ENCODE measurements around the gene CPA5.

CPA5 gene, protein sequence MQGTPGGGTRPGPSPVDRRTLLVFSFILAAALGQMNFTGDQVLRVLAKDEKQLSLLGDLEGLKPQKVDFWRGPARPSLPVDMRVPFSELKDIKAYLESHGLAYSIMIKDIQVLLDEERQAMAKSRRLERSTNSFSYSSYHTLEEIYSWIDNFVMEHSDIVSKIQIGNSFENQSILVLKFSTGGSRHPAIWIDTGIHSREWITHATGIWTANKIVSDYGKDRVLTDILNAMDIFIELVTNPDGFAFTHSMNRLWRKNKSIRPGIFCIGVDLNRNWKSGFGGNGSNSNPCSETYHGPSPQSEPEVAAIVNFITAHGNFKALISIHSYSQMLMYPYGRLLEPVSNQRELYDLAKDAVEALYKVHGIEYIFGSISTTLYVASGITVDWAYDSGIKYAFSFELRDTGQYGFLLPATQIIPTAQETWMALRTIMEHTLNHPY

DNA sequence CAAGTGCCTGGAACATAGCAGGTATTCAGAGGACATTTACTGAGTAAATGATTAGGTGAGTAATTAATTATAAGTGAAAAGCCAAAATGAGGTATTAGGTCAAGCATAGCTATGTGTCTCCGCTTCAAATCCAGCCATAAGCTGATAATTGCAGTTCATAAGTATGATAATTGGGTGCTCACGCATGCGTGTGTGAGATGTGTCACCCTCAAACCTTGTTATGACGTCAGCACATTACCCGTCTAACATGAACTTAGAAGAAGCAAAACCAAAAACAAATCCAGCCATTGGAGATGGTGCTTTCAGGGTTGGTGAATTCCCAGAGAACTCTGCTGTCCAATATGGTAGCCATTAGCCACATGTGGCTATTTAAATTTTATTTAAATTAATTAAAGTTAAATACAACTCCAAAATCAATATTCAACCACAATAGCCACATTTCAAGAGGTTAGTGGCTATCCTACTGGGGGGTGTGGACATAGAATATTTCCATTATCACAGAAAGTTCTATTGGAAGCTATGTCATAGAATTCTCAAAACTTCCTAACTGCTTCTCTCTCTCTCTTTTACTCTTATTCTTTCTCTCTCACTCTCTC is at the start of gene CPA5:
Gene CPA5 (plus strand): TSS at position 546 of the 596 bp plus-strand sequence. CDS start 1,670 bp downstream, outside the sequence.
- no peaks in the 10 kb centered on the region for H3K9me3 ChIP-seq (ENCODE audit: severe bottlenecking)
- no peak within 1 kb of the TSS for H3K4me3 ChIP-seq (ENCODE audit: low read depth, low read length)
- no peaks in the 10 kb centered on the region for H3K27me3 ChIP-seq (ENCODE audit: insufficient read depth, low read depth, severe bottlenecking)
- H3K36me3 ChIP-seq = no peaks in the 10 kb centered on the region
- TF ChIP-seq, protein P1, sequence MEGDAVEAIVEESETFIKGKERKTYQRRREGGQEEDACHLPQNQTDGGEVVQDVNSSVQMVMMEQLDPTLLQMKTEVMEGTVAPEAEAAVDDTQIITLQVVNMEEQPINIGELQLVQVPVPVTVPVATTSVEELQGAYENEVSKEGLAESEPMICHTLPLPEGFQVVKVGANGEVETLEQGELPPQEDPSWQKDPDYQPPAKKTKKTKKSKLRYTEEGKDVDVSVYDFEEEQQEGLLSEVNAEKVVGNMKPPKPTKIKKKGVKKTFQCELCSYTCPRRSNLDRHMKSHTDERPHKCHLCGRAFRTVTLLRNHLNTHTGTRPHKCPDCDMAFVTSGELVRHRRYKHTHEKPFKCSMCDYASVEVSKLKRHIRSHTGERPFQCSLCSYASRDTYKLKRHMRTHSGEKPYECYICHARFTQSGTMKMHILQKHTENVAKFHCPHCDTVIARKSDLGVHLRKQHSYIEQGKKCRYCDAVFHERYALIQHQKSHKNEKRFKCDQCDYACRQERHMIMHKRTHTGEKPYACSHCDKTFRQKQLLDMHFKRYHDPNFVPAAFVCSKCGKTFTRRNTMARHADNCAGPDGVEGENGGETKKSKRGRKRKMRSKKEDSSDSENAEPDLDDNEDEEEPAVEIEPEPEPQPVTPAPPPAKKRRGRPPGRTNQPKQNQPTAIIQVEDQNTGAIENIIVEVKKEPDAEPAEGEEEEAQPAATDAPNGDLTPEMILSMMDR (IDR thresholded peaks at IDR 0.05; ENCODE audit: low read depth, low read length) = no peak
- no peak within 1 kb of the TSS for H3K27ac ChIP-seq
- no peak for DNase-seq

DNA sequence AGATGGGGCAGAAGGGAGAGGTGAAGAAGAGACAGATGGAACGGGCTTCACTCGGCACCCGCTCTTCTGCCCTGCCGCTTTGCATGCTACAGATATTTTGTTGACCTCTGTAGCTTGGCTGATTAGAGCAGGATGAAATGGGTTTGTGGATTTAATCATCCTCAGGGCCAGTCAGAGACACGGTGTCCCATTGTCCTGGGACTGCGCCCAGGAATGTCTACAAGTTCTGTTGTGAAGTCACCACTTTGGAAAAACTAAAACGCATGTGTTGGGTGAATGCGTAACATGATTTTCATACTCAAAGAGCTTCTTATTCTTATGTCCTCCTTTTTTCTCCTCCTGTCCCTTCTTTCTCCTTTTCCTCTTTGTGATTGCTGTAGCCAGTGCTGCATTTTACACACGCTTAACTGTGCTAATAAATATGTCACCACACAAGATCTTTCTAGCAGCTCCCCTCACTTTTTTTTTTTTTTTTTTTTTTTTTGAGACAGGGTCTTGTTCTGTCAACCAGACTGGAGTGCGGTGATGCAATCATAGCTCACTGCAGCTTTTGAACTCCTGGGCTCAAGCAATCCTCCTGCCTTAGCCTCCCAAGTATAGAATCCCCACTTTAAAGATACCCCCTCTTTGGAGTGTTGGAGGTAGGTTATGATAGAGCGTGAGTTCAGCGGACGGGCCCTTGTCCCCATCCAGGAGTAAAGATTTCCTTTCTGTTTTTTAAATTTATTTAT is 48.2 kb upstream of the CPA5 start:
- H3K4me3 ChIP-seq (ENCODE audit: low read depth, low read length) = no peak overlapping the region
- H3K36me3 ChIP-seq = no peaks in the 10 kb centered on the region
- TF ChIP-seq, protein P1 (IDR thresholded peaks at IDR 0.05; ENCODE audit: low read depth, low read length) = no peak

DNA sequence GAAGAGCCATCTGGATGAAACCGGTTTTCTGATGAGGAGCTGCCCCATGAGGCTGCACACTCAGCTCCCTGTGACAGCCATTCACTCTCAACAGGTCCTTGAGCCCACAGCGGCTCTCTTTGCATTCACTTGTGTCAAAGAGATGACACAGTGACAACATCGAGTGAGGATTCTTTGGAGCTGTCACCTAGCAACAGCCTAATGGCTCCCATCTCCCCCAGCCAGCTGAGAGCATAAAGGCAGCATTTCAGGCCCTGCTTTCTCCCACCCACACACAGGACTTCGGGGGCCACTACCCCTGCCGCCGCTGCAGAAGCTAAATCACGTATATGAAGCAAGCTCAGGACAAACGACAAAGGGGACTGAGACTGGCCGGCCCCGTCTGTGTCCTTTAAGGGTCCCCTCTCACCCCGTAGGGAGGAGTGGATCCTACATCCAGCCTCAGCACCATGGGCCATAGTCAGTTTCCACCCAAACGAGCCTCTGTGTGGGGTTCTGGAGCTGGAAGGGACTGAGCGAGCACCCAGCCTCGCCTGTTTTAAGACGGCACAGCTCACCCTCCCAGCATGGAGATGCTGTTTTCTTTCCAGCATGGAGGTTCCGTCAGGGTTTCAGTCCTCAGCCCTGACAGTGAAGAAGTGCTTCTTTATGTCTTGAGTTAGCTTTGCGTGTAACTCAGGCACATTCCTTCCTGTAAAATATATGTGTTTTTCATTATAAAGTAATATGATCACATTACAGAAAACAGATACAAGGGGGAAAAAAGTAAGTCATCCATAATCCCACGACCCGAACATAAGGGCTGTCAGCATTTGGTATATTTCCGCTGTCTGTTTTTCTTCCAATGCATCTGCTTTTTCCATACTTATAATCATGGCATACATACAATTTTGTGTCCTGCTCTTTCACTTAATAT is 46.7 kb upstream of the CPA5 start:
- Histone ChIP-seq H3K36me3 (no peaks in the 10 kb centered on the region), H3K27ac (no peak overlapping the region), H3K4me3 (ENCODE audit: low read depth, low read length) (no peak overlapping the region), H3K9me3 (ENCODE audit: severe bottlenecking) (no peaks in the 10 kb centered on the region), H3K27me3 (ENCODE audit: insufficient read depth, low read depth, severe bottlenecking) (no peaks in the 10 kb centered on the region)
- no peak for DNase-seq
- TF ChIP-seq, protein P1 (IDR thresholded peaks at IDR 0.05; ENCODE audit: low read depth, low read length) = no peak

More for the DNA sequence above, 48.2 kb upstream of the CPA5 start:
- Histone ChIP-seq H3K9me3 (ENCODE audit: severe bottlenecking) (no peaks in the 10 kb centered on the region), H3K27me3 (ENCODE audit: insufficient read depth, low read depth, severe bottlenecking) (no peaks in the 10 kb centered on the region), H3K27ac (no peak overlapping the region)
- DNase-seq = no peak

DNA sequence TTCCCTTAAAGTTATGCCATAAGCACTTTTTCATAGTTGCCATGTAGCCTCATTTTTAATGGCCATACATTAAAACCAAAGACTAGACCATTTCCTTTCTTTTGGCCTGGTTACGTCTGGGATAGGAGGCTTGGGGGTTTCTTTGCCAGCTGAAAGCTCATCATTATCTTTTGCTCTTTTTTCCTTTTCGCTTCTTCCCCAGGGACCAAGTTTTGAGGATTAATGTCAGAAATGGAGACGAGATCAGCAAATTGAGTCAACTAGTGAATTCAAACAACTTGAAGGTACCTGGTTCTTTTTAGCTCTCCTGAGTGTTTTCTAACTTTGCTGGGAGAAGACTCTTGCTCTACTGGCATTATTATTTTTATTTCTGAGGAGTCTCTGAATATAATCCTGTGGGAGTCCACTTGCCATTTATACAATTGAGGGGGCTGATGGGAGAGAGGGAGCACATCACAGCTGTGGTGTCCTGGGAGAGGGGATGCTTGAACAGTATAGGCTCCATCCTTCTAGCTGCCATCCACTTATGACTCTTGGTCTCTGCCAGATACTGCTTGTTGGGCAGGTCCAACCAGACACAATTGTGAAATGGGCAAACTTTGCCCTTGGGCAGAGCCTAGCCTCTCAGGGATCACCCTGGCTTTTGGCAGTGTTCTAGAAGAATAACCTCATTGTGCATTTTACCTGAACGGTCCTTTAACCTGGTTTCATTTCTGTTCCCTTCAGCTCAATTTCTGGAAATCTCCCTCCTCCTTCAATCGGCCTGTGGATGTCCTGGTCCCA is 45.9 kb upstream of the CPA5 start:
- H3K27ac ChIP-seq = no peak overlapping the region
- DNase-seq = no peak

More for the DNA sequence above, 45.9 kb upstream of the CPA5 start:
- Histone ChIP-seq H3K27me3 (ENCODE audit: insufficient read depth, low read depth, severe bottlenecking) (no peaks in the 10 kb centered on the region), H3K4me3 (ENCODE audit: low read depth, low read length) (no peak overlapping the region), H3K36me3 (no peaks in the 10 kb centered on the region), H3K9me3 (ENCODE audit: severe bottlenecking) (no peaks in the 10 kb centered on the region)
- TF ChIP-seq, protein P1 (IDR thresholded peaks at IDR 0.05; ENCODE audit: low read depth, low read length) = no peak

Measured in WERI-Rb-1 (cell line).